ENCODE results near the gene NRCAM.

GRCh38 chr7:108202743-108203142 is 253.5 kb downstream of the NRCAM start:
- no peak for TF ChIP-seq PATZ1 (CRISPR knock-in tag; IDR thresholded peaks at IDR 0.05; ENCODE audit: borderline replicate concordance)
- TF ChIP-seq ZFP3 (CRISPR knock-in tag; IDR thresholded peaks at IDR 0.05) = no peak
- no peak for TF ChIP-seq SNAI2 (CRISPR knock-in tag; IDR thresholded peaks at IDR 0.05)
- TF ChIP-seq ZNF565 (CRISPR knock-in tag; conservative IDR thresholded peaks at IDR 0.05; ENCODE audit: low read depth) = no peak
- no peak for TF ChIP-seq PPARA (CRISPR knock-in tag; IDR thresholded peaks at IDR 0.05; ENCODE audit: borderline replicate concordance)
- no peak for TF ChIP-seq ZFP30 (CRISPR knock-in tag; IDR thresholded peaks at IDR 0.05)
- no peak for TF ChIP-seq ZNF70 (CRISPR knock-in tag; IDR thresholded peaks at IDR 0.05)
- TF ChIP-seq ARNTL (CRISPR knock-in tag; IDR thresholded peaks at IDR 0.05; ENCODE audit: borderline replicate concordance, low read depth) = no peak
- TF ChIP-seq CSRNP3 (CRISPR knock-in tag; IDR thresholded peaks at IDR 0.05) = no peak
- no peak for TF ChIP-seq OSR1 (CRISPR knock-in tag; IDR thresholded peaks at IDR 0.05)
- no peak for TF ChIP-seq TSHZ2 (CRISPR knock-in tag; IDR thresholded peaks at IDR 0.05)
- TF ChIP-seq CSDC2 (CRISPR knock-in tag; IDR thresholded peaks at IDR 0.05) = no peak
- no peak for TF ChIP-seq ZNF8 (CRISPR knock-in tag; IDR thresholded peaks at IDR 0.05)
